Sigmoid colon (tissue), 4 donors: ENCODE results near the gene CCDC170.

Experiments used
- EP300 ChIP-seq, 4 donors: sonication (generic); formaldehyde crosslinking; IDR thresholded peaks; one replicate each; pipeline ENCODE4 v1.6.1; 2017; ENCODE audit warnings: antibody characterized with exemption in 4 of 4
- POLR2A ChIP-seq, 2 donors: fragments of 450-650 bp; IDR thresholded peaks; one replicate each; pipeline ENCODE4 v1.6.1; 2016; ENCODE audit warnings: antibody characterized with exemption in 2 of 2, mild to moderate bottlenecking in 2 of 2, moderate library complexity in 2 of 2
- TF ChIP-seq, protein P1 (sequence below), 4 experiments: fragments of 450-650 bp in 3 of 4; fragments of 200-600 bp in 1 of 4; IDR thresholded peaks; one replicate each; pipeline ENCODE4 v1.5.1; 2016 to 2019; ENCODE audit warnings: antibody characterized with exemption in 4 of 4, mild to moderate bottlenecking in 3 of 4, moderate library complexity in 2 of 4

DNA sequence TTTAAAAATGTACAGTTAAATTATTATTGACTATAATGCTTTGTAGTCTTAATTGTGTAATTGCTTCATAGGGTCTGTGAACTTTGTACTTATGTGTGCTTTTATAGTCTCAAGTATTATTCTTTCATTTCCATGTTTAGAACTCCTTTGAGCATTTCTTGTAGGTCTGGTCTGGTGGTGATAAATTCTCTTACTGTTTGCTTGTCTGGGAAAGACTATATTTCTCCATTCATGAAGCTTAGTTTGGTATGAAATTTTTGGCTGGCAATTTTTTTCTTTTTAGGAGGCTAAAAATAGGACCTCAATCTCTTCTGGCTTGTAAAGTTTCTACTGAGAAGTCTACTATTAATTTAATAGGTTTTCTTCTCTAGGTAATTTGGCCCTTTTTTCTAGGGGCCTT lies 67.4 kb downstream of the CCDC170 start:
- TF ChIP-seq POLR2A (IDR thresholded peaks at IDR 0.05): no peak
- TF ChIP-seq, protein P1, sequence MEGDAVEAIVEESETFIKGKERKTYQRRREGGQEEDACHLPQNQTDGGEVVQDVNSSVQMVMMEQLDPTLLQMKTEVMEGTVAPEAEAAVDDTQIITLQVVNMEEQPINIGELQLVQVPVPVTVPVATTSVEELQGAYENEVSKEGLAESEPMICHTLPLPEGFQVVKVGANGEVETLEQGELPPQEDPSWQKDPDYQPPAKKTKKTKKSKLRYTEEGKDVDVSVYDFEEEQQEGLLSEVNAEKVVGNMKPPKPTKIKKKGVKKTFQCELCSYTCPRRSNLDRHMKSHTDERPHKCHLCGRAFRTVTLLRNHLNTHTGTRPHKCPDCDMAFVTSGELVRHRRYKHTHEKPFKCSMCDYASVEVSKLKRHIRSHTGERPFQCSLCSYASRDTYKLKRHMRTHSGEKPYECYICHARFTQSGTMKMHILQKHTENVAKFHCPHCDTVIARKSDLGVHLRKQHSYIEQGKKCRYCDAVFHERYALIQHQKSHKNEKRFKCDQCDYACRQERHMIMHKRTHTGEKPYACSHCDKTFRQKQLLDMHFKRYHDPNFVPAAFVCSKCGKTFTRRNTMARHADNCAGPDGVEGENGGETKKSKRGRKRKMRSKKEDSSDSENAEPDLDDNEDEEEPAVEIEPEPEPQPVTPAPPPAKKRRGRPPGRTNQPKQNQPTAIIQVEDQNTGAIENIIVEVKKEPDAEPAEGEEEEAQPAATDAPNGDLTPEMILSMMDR (IDR thresholded peaks at IDR 0.05): no peak
- no peak for TF ChIP-seq EP300 (IDR thresholded peaks at IDR 0.05)
